C4-2B (cell line): ENCODE results near the gene NADSYN1.

ENCODE experiments used
- H3K27ac ChIP-seq: fragments of 450-650 bp; 2 replicates; pipeline ENCODE4 v1.5.1; 2017
- CTCF ChIP-seq: fragments of 450-650 bp; conservative IDR thresholded peaks from 2 replicates; pipeline ENCODE4 v1.5.1; 2017; ENCODE audit warnings: mild to moderate bottlenecking
- ZFX ChIP-seq: fragments of 450-650 bp; IDR thresholded peaks from 2 replicates; pipeline ENCODE4 v1.6.1; 2017

Gene NADSYN1

GRCh38 chr11:71465054-71465453 is 12.1 kb downstream of the NADSYN1 start:
- TF ChIP-seq ZFX (no peak), CTCF (no peak)
- H3K27ac ChIP-seq = no peak overlapping the region

GRCh38 chr11:71466358-71466757 is 13.4 kb downstream of the NADSYN1 start:
- no peak overlapping the region for H3K27ac ChIP-seq
- TF ChIP-seq CTCF (no peak), ZFX (no peak)

GRCh38 chr11:71467164-71467563 is 14.2 kb downstream of the NADSYN1 start:
- no peak for TF ChIP-seq CTCF
- no peak for TF ChIP-seq ZFX
- no peak overlapping the region for H3K27ac ChIP-seq

GRCh38 chr11:71470946-71471345 is 17.9 kb downstream of the NADSYN1 start:
- no peak overlapping the region for H3K27ac ChIP-seq
- TF ChIP-seq CTCF (no peak), ZFX (no peak)

GRCh38 chr11:71472357-71472885 is 19.4 kb downstream of the NADSYN1 start:
- no peak overlapping the region for H3K27ac ChIP-seq
- no peak for TF ChIP-seq CTCF
- no peak for TF ChIP-seq ZFX

GRCh38 chr11:71472941-71473792 is 20.2 kb downstream of the NADSYN1 start:
- no peak overlapping the region for H3K27ac ChIP-seq
- TF ChIP-seq ZFX (no peak), CTCF (no peak)

GRCh38 chr11:71473793-71474080 is 20.7 kb downstream of the NADSYN1 start:
- no peak for TF ChIP-seq CTCF
- no peak for TF ChIP-seq ZFX
- no peak overlapping the region for H3K27ac ChIP-seq
